Cerebellar nuclear complex (tissue), 1 donor: Measurements from ENCODE around the gene SLC15A5.

Source experiments
- DNase-seq, 2 experiments: peaks; one replicate each; lab custom pipeline; 2025; lab: John Stamatoyannopoulos, UW

The SLC15A5 gene

DNA sequence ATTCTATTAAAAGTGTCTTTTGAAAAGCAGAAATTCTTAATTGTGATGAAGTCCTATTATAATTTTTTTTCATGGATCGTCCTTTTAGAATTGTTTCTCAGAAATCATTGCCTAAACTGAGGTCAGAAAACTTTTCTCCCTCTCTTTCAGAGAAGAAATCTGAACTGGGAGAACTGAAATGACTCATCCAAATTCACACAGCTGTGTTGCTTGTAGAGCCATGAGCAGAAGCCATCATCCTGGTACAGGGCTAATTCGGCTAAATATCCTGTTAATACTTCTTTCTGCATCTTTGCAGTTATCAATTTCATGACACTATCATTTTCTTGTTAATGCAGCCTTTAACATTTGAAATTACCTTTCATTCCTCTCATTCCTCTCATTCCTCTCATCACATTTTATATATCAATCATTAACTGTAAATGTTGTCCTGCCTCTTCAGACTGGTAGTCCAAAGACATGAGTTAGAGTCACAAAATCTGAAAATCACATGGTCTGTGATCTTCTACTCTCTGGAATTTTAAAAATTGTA lies 15.5 kb downstream of the SLC15A5 start:
- DNase-seq = no peak

DNA sequence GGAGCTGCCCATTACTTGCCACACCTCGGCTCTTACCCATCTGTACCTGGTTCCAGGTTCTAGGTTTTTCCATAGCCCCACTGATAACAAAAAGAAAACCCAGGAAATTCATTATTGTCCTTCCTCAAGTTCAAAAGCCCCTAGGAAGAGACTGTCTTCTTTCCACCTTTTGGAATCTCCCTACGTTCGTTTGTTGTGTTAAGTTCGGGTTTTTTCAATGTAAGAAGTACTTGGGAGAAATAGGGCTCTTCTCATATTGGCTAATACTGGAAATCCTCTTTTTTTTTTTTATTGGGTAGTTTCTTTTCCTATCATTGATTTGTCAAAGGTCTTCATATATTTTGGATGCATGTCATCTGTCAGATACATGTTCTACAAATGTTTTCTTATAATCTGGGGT lies 17.3 kb downstream of the SLC15A5 start:
- no peak for DNase-seq

DNA sequence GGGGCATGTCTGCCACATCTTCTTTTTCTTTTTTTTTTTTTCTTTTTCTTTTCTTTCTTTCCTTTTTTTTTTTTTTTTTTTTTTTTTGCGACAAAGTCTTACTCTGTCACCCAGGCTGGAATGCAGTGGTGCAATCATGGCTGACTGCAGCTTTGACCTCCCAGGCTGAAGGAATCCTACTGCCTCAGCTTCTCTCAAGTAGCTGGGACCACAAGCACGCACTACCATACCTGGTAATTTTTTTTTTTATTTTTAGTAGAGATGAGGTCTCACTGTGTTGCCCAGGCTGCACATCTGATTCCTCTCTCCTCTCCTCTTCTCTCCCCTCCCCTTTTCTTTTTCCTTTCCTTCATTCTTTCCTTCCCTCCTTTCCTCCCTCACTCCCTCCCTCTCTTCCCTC lies 18.5 kb downstream of the SLC15A5 start:
- no peak for DNase-seq

DNA sequence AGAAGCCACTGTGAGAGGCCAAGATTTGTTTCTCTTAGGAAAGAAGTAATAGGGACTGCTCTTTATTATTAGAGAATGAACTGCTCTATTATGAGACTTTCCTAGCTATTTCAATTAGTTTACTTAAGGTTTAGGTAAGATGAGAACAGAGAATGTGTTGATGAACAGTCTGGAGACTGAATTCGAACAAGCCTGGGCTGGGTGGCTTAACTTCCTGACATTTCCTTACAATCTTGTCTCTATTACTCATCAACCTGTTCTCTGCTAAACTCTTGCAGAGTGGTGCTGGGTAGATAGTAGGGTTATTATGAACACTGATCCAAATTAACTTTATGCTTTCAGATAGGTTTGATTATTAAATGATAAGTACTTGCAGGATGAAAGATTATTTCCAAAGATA lies 31.2 kb downstream of the SLC15A5 start:
- DNase-seq = no peak

DNA sequence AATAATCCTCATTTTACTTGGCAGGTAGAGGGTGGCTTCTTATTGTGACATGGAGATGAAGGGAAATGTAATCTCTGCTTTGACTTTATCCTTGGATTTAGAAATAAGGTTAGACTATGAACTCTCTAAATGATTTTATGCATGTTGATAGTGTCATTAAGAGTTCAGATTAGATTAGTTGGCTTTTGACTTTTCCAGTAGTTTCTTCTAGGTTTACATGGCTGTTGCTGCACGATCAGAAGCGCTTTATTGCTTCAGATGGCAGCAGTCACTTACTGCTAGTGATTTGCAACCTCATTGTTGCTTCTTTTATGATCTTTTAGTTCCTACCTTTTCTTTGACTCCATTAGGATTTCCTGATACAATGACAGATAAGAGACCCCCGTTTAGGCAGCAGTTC lies 32.3 kb downstream of the SLC15A5 start:
- no peak for DNase-seq

DNA sequence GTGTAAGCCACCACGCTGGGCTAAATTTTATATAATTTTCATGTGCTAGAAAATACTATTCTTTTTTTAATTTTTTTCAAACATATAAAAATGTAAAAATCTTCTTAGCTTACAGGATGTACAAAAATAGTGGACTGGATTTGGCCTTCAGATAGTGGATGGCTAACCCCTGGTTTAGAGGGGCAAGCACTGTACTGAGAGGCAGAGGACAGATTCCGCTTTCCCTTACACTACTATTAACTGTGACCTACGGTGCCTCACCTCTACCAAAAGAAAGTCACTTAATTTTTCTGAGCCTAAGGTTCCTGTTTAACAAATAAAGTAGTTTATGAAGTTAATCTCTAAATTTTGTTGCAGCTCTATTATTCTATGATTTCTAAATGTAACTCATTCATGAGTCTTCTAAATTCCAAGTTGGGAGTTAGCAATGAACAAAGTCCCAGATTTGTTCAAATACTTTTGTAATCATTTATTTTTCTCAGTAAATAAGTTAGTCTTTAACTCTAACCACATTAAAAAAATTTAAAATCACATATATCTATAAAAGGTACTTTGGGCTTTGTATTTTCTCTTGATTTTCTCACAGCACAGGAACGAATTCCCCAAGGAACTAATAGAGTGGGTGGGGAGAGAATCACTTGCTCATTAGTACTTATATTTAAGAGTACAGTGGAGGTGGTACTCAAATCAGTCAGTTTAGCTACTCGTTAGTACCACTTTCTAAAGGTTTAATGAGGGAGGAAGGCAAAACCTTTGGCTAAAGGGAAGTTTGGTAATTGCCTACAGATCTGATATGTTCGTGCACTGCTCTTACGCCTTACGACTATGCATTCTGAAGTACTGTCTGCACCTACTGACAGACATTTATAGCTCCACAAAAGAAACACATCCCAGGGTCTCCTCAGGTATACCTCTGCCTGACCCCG lies 33.7 kb downstream of the SLC15A5 start:
- DNase-seq = no peak

DNA sequence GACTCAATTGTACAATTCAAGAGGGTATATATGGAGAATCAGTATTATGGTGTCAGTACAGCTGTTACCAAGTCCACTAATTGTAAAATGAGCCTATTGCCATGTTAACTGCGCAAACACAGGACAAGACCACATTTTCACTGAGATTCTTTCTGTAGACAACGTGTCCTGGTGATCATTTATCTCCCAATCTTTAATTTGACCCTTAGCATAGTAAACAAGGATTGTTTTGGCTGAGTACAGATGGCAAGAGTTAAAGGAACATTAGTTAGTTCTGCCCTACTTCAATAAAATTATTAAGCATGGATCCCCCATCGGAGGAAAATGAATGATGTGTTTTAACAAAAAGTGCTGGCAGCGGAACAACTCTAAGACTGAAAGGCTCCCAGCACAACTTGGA lies 36.1 kb downstream of the SLC15A5 start:
- no peak for DNase-seq

DNA sequence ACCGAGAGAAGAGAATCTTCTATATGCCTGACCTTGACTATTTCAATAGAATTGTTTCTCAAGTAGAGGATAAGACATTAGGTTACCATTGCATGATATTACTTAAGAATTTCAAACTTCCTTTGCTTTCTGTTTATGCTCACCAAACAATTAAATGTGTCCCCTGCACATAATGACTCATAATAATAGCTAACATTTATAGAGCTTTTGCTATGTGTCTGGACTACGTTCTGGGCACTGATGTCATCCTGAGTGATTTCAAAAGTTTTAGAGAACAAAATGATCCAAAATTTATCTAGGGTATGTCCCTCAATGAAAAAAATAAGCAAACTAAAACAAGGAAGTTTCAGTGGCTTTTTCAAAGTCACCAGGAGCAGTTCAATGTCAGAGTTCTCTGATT lies 38.8 kb downstream of the SLC15A5 start:
- no peak for DNase-seq

DNA sequence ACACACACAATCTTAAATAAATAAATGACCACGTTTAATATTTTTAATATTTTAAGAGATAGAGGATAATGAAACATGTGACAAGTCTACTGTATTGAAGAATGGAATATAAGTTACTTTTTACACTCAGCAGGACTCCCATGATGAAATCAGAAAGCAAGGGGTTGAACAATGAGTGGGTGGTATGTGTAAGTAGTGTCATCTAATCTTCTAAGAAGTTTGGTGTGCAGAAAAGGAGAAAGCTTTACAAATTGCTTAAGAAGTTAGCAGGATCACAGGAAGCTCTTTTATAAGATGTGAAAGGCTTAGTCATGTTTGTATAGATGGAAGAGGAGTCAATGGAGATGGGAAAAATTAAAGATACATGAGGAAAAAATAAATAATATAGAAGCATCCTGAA lies 47.8 kb downstream of the SLC15A5 start:
- DNase-seq = no peak

DNA sequence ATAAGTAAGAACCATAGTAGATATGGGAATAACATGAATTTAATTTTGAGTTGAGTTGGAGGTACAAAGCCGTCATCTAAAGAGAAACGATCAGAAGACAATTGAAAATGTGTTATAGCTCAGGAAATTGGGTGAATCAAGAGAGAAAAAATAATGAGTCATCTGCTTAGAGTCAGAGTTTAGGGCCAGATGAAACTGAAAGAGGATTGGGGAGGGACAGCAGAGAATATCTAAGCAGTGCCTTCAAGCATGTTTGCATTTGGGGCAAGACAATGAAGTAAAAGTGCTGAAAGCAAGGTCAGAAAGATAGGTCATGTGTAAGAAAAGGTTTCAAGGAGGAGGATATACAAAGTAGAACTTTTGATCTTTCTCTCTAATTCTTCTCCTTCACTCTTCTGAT lies 49.4 kb downstream of the SLC15A5 start:
- no peak for DNase-seq

DNA sequence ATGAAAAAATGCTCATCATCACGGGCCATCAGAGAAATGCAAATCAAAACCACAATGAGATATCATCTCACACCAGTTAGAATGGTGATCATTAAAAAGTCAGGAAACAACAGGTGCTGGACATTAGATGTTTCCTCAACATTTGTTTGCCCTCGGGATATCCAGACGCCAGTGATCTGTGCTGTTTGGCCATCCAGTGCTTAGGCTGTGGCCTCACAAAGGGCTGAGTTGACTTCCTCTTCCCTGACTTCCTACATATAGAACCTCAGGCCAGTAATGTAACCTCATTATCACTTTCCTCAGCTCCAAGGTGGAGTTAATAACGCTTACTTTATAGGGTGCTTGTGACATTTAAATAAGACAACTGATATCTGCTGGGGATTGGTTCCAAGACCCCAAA lies 51.8 kb downstream of the SLC15A5 start:
- DNase-seq = no peak

DNA sequence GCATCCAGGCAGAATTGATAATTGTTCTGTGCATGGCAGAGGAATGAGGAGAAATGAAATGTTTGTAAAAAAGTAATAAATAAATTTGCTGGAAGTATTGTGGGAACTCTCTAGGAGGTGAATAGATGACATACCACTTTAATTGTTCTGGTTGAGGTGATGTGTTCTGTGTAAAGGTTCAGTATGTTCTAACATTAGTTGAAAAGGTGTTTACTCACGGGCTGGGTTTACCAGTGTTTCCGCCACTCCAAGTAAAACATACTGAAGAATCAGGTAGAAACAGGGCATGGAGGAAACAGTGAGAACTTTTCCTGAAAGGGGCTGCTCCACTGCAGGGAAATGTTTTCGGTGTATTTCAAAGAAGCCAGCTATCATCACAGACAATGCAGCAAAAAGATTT lies 53.3 kb downstream of the SLC15A5 start:
- DNase-seq = no peak

DNA sequence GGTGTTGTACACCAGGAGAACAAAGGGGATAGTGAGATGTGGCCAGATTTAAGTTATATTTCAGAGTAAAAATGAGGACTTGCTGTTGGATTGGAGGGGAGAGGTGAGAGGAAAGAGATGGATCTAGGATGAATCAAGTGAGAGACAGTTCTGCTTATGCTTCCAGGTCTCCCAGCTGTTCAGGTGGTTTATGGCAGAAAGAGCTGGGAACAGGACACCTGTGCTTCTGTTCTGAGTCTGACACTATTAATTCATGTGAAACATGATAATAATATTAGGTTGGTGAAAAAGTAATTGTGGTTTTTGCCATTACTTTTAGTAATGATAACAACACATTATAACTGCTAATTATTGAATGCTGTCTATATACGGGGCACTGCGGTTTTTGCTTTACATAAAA lies 55.7 kb downstream of the SLC15A5 start:
- no peak for DNase-seq

DNA sequence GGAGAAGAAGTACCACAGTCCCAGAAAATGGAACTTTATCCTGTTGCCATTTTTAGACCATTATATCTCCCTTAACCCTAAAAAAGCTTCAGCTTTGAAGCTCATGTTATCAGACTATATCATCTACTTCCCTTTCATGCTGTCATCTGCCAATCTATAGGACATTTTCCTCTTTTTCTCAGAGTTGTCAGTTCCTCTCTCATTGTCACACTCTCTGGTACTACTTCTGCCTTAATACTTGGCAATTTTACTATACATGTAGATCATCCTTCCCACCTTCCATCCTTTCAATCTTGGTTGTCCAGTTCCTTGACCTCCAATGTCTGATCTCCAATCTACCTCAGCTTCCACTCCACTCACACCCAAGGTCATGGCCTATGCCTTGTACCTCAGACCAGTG lies 57.4 kb downstream of the SLC15A5 start:
- DNase-seq = no peak

DNA sequence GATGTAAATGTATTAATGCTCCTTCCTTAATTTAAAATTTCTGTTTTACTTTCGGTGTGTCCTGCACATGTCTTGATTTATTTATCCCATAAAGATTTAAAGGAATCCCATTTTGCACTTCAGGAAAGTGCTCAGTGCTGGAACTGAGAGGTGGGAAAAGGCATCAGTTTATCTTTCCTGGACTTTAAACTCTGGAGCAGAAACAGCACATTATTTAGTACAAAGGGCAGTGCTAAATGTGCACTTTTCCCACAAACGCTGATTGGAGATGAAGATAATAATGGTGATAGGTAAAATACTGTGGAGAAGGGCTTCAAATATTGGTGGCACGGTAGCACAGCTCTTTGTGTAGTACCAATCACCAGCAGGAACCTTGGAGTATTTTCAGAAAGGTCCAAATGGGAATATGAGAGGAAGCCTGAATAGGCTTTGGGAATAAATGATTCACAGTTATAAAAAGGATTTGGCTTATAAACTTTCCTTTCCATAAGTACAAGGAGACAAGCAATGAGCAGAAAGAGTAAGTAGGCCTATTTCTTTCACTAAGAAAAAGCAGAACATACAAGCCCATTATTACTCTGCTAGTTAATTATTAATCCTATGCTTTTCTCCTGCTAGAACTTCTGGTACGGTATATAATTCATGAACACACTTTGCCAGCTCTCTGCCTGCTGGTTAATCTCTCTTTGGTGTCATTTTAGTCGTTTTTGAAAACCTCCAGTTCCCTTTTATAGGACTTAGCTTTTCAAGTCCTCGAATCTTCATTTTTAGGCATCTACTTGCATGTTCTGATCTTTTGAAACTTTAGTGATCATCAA lies 58.3 kb downstream of the SLC15A5 start:
- no peak for DNase-seq

DNA sequence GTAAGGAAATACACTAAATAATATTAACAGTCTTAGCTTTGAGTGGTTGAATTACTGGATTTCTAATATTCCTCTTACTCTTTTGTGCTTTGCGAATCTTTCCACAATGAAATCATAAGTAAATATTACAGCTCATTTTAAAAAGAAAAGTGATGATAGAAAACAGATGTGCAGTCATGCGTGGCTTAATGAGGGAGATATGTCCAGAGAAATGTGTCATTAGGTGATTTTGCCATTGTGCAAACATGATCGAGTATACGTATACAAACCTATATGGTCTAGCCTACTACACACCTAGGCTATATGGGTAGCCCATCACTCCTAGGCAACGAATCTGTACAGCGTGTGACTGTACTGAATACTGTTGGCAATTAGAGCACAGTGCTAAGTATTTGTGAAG lies 59.3 kb downstream of the SLC15A5 start:
- no peak for DNase-seq

DNA sequence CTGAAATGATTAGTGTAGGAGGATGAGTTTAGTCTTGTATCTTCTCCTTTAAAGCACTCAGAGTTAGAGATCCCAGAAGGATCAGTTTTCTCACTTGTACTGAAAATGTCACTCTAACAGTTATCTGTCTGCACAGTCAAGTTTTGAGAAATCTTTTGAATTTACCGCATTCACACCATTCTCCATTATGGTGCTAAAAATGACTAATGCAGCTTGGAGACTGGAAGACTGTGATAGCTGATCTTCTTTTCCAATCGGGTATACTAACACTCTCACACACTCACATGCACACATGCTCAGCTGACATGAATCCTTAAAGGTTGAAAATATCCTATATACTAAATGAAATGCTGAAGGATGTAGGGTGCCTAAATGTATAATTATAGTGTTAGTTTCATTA lies 65.8 kb downstream of the SLC15A5 start:
- no peak for DNase-seq

DNA sequence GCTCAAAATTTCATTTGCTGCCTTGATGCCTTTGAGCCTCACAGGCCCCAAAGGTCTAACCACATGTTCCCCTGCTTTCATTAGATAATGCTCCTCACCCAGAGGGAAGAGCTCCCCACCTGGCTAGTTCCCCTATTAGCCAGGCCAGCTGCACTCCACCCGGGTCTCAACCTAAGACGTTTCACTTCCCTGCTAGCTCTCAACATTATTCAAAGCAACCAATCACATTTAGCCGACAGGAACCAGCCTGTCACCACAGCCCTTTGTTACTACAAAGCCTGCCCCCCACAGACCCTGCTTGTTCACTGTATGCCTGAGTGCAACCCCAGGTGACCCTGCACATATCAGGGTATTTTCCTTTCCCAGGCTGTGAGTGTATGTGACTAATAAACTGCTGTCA lies 78.6 kb downstream of the SLC15A5 start:
- DNase-seq = no peak

DNA sequence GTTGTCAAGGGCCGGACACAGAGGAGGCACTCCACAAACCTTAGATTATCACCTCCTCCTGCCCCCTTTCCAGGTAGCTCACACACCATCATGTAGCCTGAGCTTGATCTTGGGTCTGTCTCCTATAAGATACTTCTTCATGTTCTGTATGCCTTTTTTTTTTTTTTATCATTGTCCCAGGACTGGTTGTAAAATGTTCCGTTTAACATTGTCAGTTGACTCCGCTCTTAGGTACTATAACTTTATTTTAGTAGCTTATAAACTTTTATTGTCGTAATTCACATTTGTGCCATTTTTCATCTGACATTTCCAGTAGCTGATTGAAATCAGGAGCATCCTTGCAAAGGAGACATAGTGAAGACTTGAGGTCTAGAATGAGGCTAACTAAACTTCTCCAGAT lies 79.9 kb downstream of the SLC15A5 start:
- DNase-seq = no peak

DNA sequence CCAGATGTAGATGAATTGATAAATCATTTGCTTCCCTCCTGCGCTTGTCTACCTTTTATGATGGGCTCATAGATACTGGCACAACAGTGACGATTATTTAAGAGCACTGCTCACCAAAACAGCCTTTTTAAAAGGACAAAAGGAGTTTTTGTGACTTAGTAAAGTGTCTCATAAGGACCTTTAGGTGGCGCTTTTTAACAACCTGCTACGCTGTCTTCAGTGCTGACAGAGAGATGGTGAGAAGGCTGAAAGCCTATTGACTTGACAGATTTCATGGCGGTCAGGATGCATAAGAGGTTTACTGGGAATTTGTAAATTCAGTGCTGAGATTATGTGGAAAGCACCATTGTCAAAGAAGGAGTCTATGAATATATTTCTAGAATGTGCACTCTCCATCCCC lies 87.6 kb downstream of the SLC15A5 start:
- no peak for DNase-seq

DNA sequence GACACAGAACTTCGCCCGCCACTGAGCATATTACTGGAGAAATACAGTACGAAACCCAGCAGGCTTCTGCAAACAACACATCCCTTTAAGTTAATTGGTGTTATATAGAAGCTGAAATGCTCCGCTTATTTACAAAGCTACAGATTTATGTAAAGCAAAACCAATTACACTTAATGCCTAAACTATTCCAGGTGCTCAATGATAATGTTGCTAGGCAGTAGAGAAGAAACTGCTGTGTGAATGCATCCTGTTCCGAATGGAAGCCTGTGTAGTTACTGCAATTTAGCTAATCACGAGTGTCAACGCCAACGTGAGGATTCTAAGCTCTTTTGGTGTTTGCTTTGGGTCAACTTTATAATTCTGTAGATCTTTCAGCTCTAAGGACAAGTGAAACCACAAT lies 89.8 kb downstream of the SLC15A5 start:
- DNase-seq = no peak

DNA sequence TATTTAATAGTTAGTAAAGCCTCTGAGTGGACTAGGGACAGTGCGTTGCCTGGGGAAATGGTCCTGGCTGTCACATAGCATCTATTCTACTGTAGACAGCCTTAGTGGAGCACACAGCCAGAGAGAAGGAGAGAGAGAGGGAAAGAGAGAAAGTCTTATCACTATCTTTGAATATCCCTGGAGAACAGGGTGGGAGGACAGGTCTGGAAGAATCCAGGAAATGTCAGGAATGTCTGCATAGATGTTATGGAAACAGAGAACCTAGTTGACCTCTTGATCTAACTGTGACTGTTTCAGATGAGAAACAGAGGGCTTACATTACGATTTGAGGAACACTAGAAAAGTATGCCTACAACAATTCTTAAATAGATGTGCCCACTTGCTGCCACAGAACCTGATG lies 92.8 kb downstream of the SLC15A5 start:
- DNase-seq = no peak

DNA sequence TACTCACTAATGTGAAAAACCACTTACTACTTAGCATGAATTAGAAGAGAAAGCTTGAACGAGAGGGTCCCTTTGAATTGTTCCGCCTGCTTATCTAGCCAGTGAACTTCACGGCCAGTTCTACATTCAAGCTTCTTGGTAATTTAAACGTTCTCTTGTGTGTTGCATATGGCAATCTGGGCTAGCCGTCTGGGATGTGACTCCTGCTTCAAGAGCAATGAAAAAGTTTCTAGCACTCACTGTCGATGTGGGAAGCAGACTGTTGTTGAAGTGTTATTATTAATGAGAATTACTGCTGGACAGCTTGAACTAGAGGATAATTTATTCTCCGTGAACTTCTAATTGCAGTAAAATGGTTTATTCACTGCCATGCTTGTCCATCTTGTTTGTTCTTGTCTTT lies 93.9 kb downstream of the SLC15A5 start:
- no peak for DNase-seq
